Kidney (tissue), 14 donors: ENCODE measurements around the gene PLXNB3. TPM values are rescaled to one million over a fixed set of nuclear protein-coding genes. Genes with fewer than 3 reads are reported as not detected.
A peak's percentile ranks its signal among the peaks of the same experiment; 100 is the strongest.

ENCODE experiments used
- DNase-seq, 5 donors: peaks; one replicate each; pipeline ENCODE4 v3.0.0-alpha.2; 2013 to 2020
- FAIRE-seq: peaks from 2 replicates; lab custom pipeline; 2012; peaks lifted over from hg19 to GRCh38; lab: Jason Lieb, UNC
- H3K27ac ChIP-seq, 2 donors: one replicate each; pipeline ENCODE4 v1.7.0; 2013; ENCODE audit warnings: low read depth in 2 of 2, low read length in 2 of 2, inconsistent platforms in 1 of 2
- H3K27me3 ChIP-seq: one replicate; pipeline ENCODE4 v1.7.1; 2013; ENCODE audit warnings: low read length, inconsistent platforms; ENCODE audit not compliant: control insufficient read depth, insufficient read depth
- H3K36me3 ChIP-seq, 3 donors: one replicate each; pipeline versions ENCODE4 v1.7.0 to v1.7.1; 2013; ENCODE audit warnings: low read length in 3 of 3, control low read depth in 1 of 3, inconsistent platforms in 1 of 3; ENCODE audit not compliant: insufficient read depth in 3 of 3, control insufficient read depth in 2 of 3
- H3K4me1 ChIP-seq, 3 donors: one replicate each; pipeline versions ENCODE4 v1.7.0 to v1.7.1; 2013; ENCODE audit warnings: low read length in 3 of 3, inconsistent platforms in 1 of 3, low read depth in 1 of 3; ENCODE audit not compliant: control insufficient read depth in 2 of 3, insufficient read depth in 2 of 3
- H3K4me3 ChIP-seq, 3 donors: one replicate each; pipeline versions ENCODE4 v1.7.0 to v1.8.1; 2013; ENCODE audit warnings: low read length in 3 of 3, control low read depth in 1 of 3, inconsistent platforms in 1 of 3
- H3K9ac ChIP-seq, 3 donors: one replicate each; pipeline versions ENCODE4 v1.7.0 to v1.7.1; 2013; ENCODE audit warnings: low read length in 3 of 3, control low read depth in 1 of 3, inconsistent platforms in 1 of 3
- H3K9me3 ChIP-seq, 3 donors: one replicate each; pipeline versions ENCODE4 v1.7.0 to v1.7.1; 2013; ENCODE audit warnings: low read length in 3 of 3, control low read depth in 1 of 3, inconsistent platforms in 1 of 3; ENCODE audit not compliant: control insufficient read depth in 2 of 3, insufficient read depth in 1 of 3
- CTCF ChIP-seq: IDR thresholded peaks from 3 replicates; pipeline ENCODE4 v1.5.1; 2012; ENCODE audit warnings: mild to moderate bottlenecking, moderate library complexity, borderline replicate concordance; ENCODE audit not compliant: insufficient read depth; ENCODE audit errors: extremely low read depth
- intact Hi-C: fragments of 100-400 bp; cut with DNase I; formaldehyde crosslinking; loops from one replicate; pipeline ENCODE4 v1.11.1; 2022
- polyA plus RNA-seq: library from polyadenylated mRNA; stranded (reverse); fragments of 350-450 nt; fragmentation: Illumina TruSeq; extraction: RNeasy Lipid Tissue Mini Kit (QIAGEN cat#74804); gene quantifications from one replicate; pipeline ENCODE4 v1.2.3, GENCODE V29; 2014; ENCODE audit warnings: low read depth, low replicate concordance; ENCODE audit not compliant: insufficient read depth
- total RNA-seq: library from RNA; stranded (reverse); fragmentation: NEBNext Ultra II Directional; extraction: Animal tissue kit (Norgen Biotek cat#: 25700); gene quantifications from one replicate; pipeline ENCODE4 v1.2.1, GENCODE V29; 2021
- donor health status: control.
- donor health status: control.
- donor health status: control.
- donor health status: control.
- donor health status: control.
- donor health status: DM: yes; HTN: yes; CAD: no.
- donor health status: Normal renal cell carcinoma (clear cell type).

The PLXNB3 gene
- total and polyA plus RNA-seq, 2 donors from 2014 or later = 2.2 to 5.6 TPM

GRCh38 chrX:153723351-153724251 lies 40.4 kb upstream of the PLXNB3 start:
- Histone ChIP-seq H3K36me3 (peaks cover 2 to 14% (median 11%) of the 10 kb centered on the region in 3 donors), H3K4me3 (peak overlapping the region; percentile 53 to 63 (median 58)), H3K27ac (peak overlapping the region; percentile 71 to 72), H3K27me3 (no peaks in the 10 kb centered on the region), H3K4me1 (peaks cover 0 to 36% (median 8%) of the 10 kb centered on the region in 3 donors), H3K9me3 (no peaks in the 10 kb centered on the region), H3K9ac (peak overlapping the region in 1 of 3 donors; percentile 41)
- FAIRE-seq (no peak), DNase-seq (peak in 4 of 5 donors; percentile 50 to 81 (median 56))
- intact Hi-C loops = no loop called here
- TF ChIP-seq CTCF = peak; percentile 10

GRCh38 chrX:153724252-153725038 lies 39.6 kb upstream of the PLXNB3 start, which contains the start of the genes ABCD1 and BCAP31:
ABCD1 (plus strand) TSS chrX:153724856; CDS start chrX:153725267, 411 bp downstream.
BCAP31 (minus strand) TSS chrX:153724387; CDS start chrX:153723244, 1,143 bp downstream.
- no peak for TF ChIP-seq CTCF
- peak within 1 kb of the TSS; percentile 72 to 76 for H3K27ac ChIP-seq
- peak within 1 kb of the TSS in 1 of 3 donors; percentile 41 for H3K9ac ChIP-seq
- H3K36me3 ChIP-seq = peaks cover 2 to 9% (median 8%) of the 10 kb centered on the region in 3 donors
- no peaks in the 10 kb centered on the region for H3K9me3 ChIP-seq
- intact Hi-C loops = no loop called here
- H3K4me1 ChIP-seq = peaks cover 0 to 36% (median 8%) of the 10 kb centered on the region in 3 donors
- no peaks in the 10 kb centered on the region for H3K27me3 ChIP-seq
- FAIRE-seq (no peak), DNase-seq (peak; percentile 91 to 96 (median 94))
- H3K4me3 ChIP-seq = peak within 1 kb of the TSS; percentile 53 to 63 (median 58)

- Histone ChIP-seq H3K9ac (no peak overlapping the region), H3K4me3 (peak overlapping the region in 2 of 3 donors; percentile 32 to 55), H3K9me3 (no peaks in the 10 kb centered on the region), H3K27ac (peak overlapping the region; percentile 59 to 76), H3K36me3 (peaks cover 0 to 5% (median under 1%) of the 10 kb centered on the region in 3 donors), H3K4me1 (peaks cover 0 to 36% (median 8%) of the 10 kb centered on the region in 3 donors), H3K27me3 (no peaks in the 10 kb centered on the region)
- DNase-seq (peak in 2 of 5 donors; percentile 62 to 75), FAIRE-seq (no peak)
- no peak for TF ChIP-seq CTCF
- intact Hi-C loops = no loop called here
These were observed 38.8 kb upstream of the PLXNB3 start for GRCh38 chrX:153725039-153725831.
